Measurements from ENCODE around the gene TSPAN9. TPM values are rescaled to one million over a fixed set of nuclear protein-coding genes. Genes with fewer than 3 reads are reported as not detected.
A peak's percentile ranks its signal among the peaks of the same experiment; 100 is the strongest.

The TSPAN9 gene
- total RNA-seq, 1 experiment from 2014 or later: 7.0 TPM

DNA sequence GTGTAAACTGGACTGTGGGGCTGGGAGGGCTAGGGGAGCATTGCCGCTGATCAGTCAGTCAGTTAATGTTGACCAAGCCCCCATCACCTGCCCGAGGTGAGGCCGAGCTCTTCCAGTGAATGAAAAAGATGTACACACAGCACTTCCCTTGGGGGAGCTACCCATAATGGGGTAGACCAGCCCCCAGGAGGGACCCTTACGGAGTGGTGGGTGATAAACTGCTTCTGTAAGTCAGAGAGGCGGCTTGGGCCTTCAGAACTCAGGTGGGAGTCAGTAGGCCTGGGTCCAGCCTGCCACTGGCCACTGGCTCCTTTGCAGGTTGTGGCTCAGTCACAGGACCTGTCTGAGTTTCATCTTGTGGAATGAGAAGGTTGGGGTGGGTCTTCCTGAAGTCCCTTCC lies 43.5 kb downstream of the TSPAN9 start:
- no peak for DNase-seq (ENCODE audit: extremely low read depth, low read depth)

DNA sequence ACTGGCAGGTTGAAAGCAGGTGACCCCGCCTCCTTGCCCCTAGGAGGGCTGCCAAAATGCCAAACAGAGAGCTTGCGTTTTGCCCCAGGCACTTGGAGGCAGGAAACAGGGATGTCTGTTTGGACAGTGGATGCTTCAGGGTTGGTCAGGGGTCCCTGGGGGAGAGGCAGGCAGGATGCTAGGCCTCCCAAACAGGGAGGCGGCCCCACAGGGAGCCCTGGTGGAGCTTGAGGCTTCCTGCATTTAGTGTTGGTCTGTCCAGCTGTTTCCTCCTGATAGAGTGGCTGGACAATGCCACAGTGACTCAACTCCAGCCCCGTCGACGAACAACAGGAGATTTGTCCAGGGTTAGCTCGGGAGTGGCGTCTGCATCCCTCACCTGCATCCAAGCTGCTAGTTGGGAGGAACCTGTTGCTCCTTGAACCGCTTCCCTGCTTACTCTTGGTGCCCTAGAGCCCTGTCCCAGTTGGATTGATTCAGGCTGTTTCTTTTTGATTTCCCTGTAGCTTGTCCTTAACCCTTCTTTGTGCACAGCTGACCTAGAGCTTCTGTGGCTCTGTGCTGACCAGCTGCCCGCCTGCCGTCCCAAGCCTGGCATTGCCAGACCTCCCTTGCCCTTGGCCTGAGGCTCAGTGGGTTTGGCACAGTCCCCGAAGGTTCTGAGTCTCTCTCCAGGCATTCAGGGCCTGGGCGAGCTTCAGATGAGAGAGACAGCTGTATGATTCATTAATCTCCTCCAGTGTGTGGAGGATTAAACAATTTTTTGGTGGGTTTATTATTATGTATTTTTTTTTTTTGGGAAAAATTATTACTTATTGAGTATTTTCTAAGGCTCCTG lies 45.9 kb downstream of the TSPAN9 start:
- DNase-seq (ENCODE audit: extremely low read depth, low read depth): no peak

DNA sequence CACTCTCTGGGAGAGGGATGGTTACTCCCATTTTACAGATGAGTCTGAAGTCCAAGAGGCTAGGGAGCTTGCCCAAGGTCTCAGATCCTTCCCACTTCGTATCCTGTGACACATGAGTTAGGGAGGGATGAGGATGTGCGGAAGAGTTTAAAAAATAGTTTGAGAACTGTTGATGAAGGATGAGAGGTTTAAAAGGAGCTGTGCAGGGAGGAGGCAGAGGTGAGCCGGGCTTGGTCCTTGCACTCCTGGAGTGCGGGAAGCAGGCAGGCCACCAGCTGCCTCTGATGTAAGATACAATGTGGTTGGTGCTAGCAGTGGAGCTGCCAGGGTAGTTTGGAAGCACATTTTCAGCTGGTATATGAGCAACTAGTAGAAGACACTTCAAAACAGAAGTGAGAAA lies 46.5 kb downstream of the TSPAN9 start:
- no peak for DNase-seq (ENCODE audit: extremely low read depth, low read depth)

DNA sequence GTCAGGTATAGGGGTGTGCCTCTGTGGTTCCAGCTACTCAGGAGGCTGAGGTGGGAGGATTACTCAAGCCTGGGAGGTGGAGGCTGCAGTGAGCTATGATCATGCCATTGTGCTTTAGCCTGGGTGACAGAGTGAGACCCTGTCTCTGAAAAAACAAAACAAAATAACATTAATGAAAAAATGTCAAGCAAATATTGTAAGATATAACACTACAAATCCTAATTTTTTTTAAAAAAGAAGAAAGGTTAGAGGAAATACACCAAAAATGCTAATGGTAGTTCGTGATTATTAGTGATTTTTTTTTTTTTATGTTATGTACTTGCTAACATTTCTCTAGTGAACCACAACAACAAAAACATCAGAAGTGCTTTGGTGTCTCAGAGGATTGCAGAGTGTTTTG lies 47.7 kb downstream of the TSPAN9 start:
- DNase-seq (ENCODE audit: extremely low read depth, low read depth): no peak

DNA sequence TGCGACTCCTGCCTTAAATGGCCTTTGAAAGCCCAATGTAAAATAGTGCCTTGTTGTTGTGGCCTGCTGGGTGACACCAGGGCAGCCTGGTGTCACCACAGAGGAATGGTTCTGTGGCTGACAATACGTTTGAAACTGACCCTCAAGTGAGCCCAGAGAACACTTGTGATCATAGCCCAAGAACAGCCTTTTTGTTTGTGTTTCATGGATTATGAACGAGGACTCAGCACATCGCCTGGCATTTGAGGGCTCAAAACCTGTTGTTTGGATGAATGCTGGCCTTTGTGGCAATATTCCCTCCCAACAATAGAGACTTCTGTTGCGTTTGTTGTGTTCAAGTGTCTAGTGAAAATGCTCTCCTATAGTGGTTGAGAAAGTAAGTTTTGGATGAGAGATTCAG lies 48.5 kb downstream of the TSPAN9 start:
- no peak for DNase-seq (ENCODE audit: extremely low read depth, low read depth)

- DNase-seq (ENCODE audit: extremely low read depth, low read depth): no peak
Measured at GRCh38 chr12:3127832-3128231, 50.7 kb downstream of the TSPAN9 start.

DNA sequence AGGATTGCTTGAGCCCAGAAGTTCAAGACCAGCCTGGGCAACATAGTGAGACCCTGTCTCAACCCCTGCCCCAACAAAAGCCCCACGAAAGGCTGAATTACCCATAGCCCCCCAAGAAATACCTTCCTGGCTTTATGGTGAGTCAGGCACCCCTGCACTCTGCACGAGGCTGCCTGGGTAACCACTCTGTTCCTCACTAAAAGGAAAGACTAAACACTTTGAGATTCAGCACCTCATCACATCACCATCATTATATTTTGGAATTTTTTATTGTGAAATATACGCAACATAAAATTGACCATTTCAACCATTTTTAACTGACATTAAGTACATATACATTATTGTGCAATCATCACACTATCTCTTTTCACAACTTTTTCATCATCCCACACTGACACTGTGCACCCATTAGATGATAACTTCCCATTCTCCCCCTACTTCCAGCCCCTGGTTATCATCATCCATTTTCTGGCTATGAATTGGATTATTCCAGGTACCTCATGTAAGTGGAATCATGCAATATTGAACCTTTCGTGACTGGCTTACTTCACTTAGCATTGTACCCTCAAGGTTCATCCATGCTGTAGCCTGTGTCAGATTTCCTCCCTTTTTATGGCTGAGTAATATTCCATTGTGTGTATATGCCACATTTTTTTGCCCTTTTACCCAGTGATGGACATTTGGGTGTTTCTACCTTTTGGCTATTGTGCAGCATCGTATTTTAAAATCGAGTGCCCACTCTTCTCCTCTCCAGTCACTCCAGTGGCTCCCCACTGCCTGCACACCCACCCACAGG lies 51.5 kb downstream of the TSPAN9 start:
- no peak for DNase-seq (ENCODE audit: extremely low read depth, low read depth)

DNA sequence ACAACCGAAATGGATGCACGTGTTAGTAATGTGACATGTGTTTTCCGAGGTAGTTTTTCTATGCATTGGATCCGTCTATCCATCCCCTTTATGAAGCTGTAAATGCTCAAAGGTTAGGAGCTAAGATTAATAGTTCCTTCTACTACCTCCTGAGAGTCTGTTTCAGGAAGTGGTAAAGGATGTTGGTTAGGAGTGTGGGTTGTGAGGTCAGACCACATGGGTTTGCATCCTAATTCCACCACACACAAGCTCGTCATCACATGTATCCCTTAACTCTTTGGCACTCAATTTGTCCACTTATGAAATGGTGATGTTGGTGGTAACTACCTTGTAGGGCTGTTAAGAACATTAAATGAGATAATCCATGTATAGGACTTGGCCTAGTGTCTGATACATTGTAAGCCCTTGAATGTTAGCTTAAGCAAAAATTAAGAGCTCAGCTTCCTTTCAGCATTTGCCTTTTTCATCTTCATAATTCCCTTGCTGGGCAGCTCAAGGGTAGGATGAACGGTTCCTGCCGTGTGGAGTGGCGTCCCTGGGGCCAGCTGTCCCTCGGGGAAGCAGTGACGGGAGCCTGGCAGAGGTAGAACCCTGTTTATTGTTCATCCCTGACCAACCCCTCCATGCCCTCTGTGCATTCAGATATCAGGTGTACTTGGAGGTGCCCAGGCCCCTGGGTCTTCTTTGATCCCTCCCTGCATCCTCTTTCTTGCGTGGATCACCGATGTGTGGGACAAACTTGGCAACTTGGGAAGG lies 52.3 kb downstream of the TSPAN9 start:
- DNase-seq (ENCODE audit: extremely low read depth, low read depth): no peak

- DNase-seq (ENCODE audit: extremely low read depth, low read depth): no peak
Measured at GRCh38 chr12:3130057-3130830, 53.1 kb downstream of the TSPAN9 start.

DNA sequence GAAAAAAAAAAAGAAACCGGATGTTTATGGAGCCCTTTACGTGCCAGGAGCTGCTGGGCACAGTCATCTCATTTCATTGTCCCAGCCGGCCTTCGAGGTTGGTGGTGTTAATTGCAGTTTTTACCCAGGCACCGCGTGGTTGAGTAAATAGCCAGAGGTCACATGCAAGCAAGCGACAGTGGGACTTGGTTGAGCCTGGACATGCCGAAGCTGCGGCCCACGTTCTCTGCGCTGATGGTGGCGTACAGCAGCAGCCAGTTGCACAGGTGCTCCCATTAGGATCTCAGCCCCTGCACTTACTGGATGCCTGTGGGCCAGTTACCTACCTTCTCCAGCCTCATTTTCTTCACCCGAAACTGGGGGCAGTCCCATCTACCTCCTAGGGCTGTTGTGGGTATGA lies 54.0 kb downstream of the TSPAN9 start:
- no peak for DNase-seq (ENCODE audit: extremely low read depth, low read depth)

DNA sequence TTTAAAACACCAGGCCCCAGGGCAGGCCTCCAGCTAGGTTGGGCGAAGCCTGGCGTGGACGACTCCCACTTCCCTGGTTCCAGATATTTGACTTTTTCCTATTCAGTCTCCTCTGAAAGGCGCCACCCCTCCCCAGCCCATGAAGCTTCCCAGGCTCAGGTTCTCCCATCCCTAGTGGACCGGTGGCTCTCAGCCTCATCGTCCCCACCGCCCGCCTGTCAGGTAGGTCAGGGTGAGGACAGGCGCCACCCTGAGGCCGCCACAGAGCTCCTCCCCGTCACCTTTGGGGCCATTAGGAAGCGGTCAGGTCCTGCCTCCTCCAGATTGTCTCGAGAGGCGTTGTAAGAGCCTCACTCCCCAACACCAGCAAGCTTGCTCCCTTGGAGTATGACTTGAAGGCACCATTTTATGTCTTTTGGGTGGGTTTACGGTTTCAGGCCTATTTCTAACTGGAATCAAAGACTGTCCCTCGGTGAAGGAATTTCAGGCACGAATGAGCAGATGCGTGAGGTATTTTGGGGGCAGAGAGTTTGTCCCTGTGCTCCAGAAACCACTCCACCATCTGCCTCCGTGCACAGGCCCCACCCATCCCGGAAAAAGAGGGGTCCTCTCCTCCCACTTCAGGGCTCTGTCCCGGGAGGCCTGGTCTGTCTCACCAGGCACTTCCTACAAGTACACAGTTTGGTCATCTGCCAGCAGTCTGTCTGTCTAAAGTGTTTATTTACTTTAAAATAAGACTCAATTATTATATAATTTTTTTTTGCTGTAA lies 55.6 kb downstream of the TSPAN9 start:
- no peak for DNase-seq (ENCODE audit: extremely low read depth, low read depth)

- no peak for DNase-seq (ENCODE audit: extremely low read depth, low read depth)
Measured at GRCh38 chr12:3133405-3133783, 56.2 kb downstream of the TSPAN9 start.

GRCh38 chr12:3134126-3134525 lies 56.9 kb downstream of the TSPAN9 start:
- no peak for DNase-seq (ENCODE audit: extremely low read depth, low read depth)

GRCh38 chr12:3134526-3135135 lies 57.5 kb downstream of the TSPAN9 start:
- no peak for DNase-seq (ENCODE audit: extremely low read depth, low read depth)

DNA sequence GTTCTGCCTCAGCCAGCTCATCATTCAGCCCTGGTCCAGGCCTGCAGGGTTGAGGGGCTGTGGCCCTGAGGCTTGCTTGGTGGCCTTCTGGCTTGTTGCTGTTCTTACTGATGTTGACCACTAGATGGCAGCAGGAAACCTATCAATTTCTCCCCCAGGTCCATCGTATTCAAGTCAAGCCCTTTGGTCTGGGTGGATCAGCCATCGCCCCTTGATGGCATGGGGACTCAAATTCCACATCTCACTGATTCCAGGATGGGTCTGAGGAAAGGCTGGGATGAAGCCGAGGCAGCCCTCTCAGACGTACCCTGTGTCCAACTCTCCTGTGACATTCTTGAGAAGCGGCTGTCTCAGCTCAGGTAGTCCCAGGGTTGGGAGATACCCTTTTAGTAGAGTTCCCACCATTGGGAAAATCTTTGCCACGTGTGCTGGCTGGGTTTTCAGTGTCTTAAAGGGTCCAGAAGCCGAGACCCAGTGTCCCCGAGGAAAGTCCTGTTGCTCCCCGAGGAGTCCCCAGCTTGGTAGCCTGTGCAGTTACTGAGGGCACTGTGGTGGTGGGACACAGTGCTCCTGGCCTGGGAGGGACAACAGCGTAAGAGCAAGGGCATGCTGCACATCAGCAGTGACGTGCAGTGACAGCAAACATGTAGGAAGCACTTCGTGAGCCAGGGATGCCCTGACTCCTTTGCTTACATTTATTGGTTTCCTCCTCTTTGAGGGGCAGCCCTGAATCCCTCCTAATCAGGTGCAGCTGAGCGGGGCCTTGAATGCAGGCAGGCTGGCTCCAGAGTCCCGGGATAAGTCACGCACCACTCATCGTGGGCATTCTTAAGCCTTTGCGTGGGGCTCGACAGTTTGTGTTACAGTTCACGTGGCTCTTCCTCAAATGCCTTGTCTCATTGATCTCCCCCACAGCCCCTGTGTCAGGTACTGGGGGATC lies 58.6 kb downstream of the TSPAN9 start:
- peak; percentile 65 for DNase-seq (ENCODE audit: extremely low read depth, low read depth)

- no peak for DNase-seq (ENCODE audit: extremely low read depth, low read depth)
Measured at GRCh38 chr12:3136641-3137267, 59.6 kb downstream of the TSPAN9 start.

- DNase-seq (ENCODE audit: extremely low read depth, low read depth): no peak
Measured at GRCh38 chr12:3137268-3137781, 60.1 kb downstream of the TSPAN9 start.
